ENCODE data around the gene GSN. TPM values are rescaled to one million over a fixed set of nuclear protein-coding genes. Genes with fewer than 3 reads are reported as not detected.

The GSN gene
- polyA plus RNA-seq, 6 donors from 2014 or later: 3.3 to 13.5 (median 8.0) TPM

- DNase-seq: no peak
- H3K36me3 Mint-ChIP-seq: peaks cover 36 to 42% of the 10 kb centered on the region in 2 donors
- no peaks in the 10 kb centered on the region for H3K9me3 Mint-ChIP-seq
- H3K27me3 Mint-ChIP-seq: no peaks in the 10 kb centered on the region
- H3K4me1 Mint-ChIP-seq: no peaks in the 10 kb centered on the region
- ATAC-seq (ENCODE audit: low read depth in 2 of 2): no peak
- H3K4me3 Mint-ChIP-seq: no peak overlapping the region
- H3K27ac Mint-ChIP-seq: no peak overlapping the region
Observed at GRCh38 chr9:121234832-121235161, 33.2 kb upstream of the GSN start.

DNA sequence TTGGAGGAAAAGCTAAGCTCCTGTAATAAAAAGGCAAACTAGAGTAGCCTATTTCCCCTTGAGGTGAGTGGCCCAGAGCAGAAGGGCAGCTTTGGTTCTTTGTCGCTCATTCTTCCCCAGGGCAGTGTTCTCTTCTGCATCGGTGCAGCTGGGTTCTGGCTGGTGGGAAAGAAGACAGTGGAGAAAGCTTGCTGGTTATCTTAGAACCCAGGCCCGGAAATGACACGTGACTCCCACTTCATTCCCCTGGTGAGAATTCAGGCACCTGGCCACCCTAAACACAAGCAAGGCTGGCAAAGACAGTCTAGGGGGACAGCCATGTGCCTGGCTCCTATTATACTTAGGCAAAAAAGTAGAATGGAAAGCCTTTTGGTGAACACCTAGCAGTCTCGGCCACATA is 32.5 kb upstream of the GSN start:
- Mint-ChIP-seq H3K9me3 (no peaks in the 10 kb centered on the region), H3K36me3 (peaks cover 44 to 45% of the 10 kb centered on the region in 2 donors), H3K4me3 (no peak overlapping the region), H3K27me3 (no peaks in the 10 kb centered on the region), H3K4me1 (no peaks in the 10 kb centered on the region), H3K27ac (no peak overlapping the region)
- no peak for ATAC-seq (ENCODE audit: low read depth in 2 of 2)
- no peak for DNase-seq

- Mint-ChIP-seq H3K9me3 (peaks cover 0 to 1% (median 0%) of the 10 kb centered on the region in 7 donors), H3K4me3 (no peak overlapping the region), H3K36me3 (peaks cover 38 to 48% of the 10 kb centered on the region in 2 donors), H3K27ac (no peak overlapping the region), H3K4me1 (no peaks in the 10 kb centered on the region), H3K27me3 (no peaks in the 10 kb centered on the region)
- DNase-seq (no peak), ATAC-seq (ENCODE audit: low read depth in 2 of 2) (no peak)
Observed at GRCh38 chr9:121237916-121238315, 30.0 kb upstream of the GSN start.

DNA sequence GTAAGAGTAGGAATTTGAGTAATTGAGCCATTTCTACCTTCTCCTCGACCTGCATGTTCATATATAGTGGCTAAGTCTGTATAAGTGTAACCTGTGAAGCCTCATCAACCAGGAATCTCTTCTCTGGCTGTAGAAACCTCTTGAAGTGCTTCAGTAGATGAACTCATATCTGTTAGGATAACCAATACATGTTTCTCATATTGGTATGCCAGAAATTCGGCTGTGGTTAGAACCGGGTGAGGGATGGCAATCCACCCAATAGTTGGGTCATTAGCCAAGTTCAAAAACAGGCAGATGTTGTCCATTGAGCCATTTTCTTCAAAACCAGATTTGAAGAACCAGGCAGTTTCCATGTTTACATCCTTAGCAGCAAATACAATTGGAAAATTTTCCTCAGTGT is 28.9 kb upstream of the GSN start:
- DNase-seq (no peak), ATAC-seq (ENCODE audit: low read depth in 2 of 2) (no peak)
- H3K27me3 Mint-ChIP-seq: no peaks in the 10 kb centered on the region
- no peak overlapping the region for H3K27ac Mint-ChIP-seq
- peaks cover 0 to 12% (median 5%) of the 10 kb centered on the region in 7 donors for H3K9me3 Mint-ChIP-seq
- no peak overlapping the region for H3K4me3 Mint-ChIP-seq
- peaks cover 43 to 60% of the 10 kb centered on the region in 2 donors for H3K36me3 Mint-ChIP-seq
- H3K4me1 Mint-ChIP-seq: no peaks in the 10 kb centered on the region

- H3K27me3 Mint-ChIP-seq: no peaks in the 10 kb centered on the region
- peaks cover 0 to 17% (median 10%) of the 10 kb centered on the region in 7 donors for H3K9me3 Mint-ChIP-seq
- peaks cover 43 to 62% of the 10 kb centered on the region in 2 donors for H3K36me3 Mint-ChIP-seq
- ATAC-seq (ENCODE audit: low read depth in 2 of 2): no peak
- no peak overlapping the region for H3K27ac Mint-ChIP-seq
- no peaks in the 10 kb centered on the region for H3K4me1 Mint-ChIP-seq
- no peak overlapping the region for H3K4me3 Mint-ChIP-seq
- no peak for DNase-seq
Observed at GRCh38 chr9:121239851-121240250, 28.1 kb upstream of the GSN start.

GRCh38 chr9:121240472-121241135 is 27.4 kb upstream of the GSN start:
- Mint-ChIP-seq H3K27me3 (no peaks in the 10 kb centered on the region), H3K4me1 (no peaks in the 10 kb centered on the region), H3K36me3 (peaks cover 43 to 62% of the 10 kb centered on the region in 2 donors), H3K4me3 (no peak overlapping the region), H3K27ac (peak overlapping the region in 2 of 6 donors; percentile 9 to 18), H3K9me3 (peaks cover 0 to 17% (median 10%) of the 10 kb centered on the region in 7 donors)
- ATAC-seq (ENCODE audit: low read depth in 2 of 2) (no peak), DNase-seq (no peak)

DNA sequence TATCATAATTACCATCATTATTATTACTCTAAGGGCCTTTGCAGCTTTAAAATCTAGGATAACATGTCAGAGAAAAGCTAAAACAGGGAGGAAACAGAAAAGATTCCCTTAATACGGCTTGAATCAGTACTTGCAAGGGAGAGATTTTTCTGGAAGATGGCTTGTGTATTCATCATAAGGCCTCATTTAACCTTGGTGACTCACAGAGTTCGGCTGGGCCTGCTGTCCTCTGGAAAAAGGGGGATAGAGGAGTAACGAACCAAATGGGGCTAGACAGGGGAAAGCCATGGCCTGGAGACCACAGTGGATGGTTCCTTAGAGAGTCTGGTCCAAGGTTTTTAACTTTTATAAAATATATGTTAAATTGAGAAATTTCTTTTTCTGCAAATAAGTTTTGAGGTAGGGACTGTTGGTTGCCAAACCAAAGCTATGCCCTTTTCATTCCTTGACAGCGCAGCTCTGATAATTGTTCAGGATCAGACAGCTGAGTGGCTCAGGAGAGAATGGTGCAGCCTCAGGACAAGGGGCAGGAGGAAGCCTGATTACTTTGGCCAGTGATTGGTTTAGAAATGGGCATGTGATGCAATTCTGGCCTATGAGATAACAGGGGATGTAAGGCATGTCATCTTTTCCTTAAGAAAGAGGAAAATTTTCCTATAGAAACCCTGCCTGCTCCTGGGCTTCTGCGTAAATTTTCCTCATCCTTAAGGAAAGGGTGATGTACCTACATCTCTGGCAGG is 25.6 kb upstream of the GSN start:
- Mint-ChIP-seq H3K4me1 (no peaks in the 10 kb centered on the region), H3K27me3 (no peaks in the 10 kb centered on the region), H3K9me3 (peaks cover 0 to 17% (median 10%) of the 10 kb centered on the region in 7 donors), H3K36me3 (peaks cover 35 to 50% of the 10 kb centered on the region in 2 donors), H3K4me3 (no peak overlapping the region), H3K27ac (no peak overlapping the region)
- ATAC-seq (ENCODE audit: low read depth in 2 of 2) (no peak), DNase-seq (no peak)

- no peak for ATAC-seq (ENCODE audit: low read depth in 2 of 2)
- peaks cover 35 to 50% of the 10 kb centered on the region in 2 donors for H3K36me3 Mint-ChIP-seq
- H3K27me3 Mint-ChIP-seq: no peaks in the 10 kb centered on the region
- no peak overlapping the region for H3K4me3 Mint-ChIP-seq
- peaks cover 0 to 17% (median 10%) of the 10 kb centered on the region in 7 donors for H3K9me3 Mint-ChIP-seq
- peak overlapping the region in 1 of 6 donors; percentile 20 for H3K27ac Mint-ChIP-seq
- H3K4me1 Mint-ChIP-seq: no peaks in the 10 kb centered on the region
- DNase-seq: no peak
Observed at GRCh38 chr9:121242959-121243346, 25.0 kb upstream of the GSN start.

- Mint-ChIP-seq H3K4me1 (peaks cover 13 to 18% (median 16%) of the 10 kb centered on the region in 3 donors), H3K4me3 (no peak overlapping the region), H3K27ac (peak overlapping the region in 1 of 6 donors; percentile 44), H3K9me3 (peaks cover 4 to 23% (median 11%) of the 10 kb centered on the region in 7 donors), H3K27me3 (no peaks in the 10 kb centered on the region), H3K36me3 (peaks cover 18 to 36% of the 10 kb centered on the region in 2 donors)
- ATAC-seq (ENCODE audit: low read depth in 2 of 2) (no peak), DNase-seq (no peak)
Observed at GRCh38 chr9:121246821-121247561, 21.0 kb upstream of the GSN start.

DNA sequence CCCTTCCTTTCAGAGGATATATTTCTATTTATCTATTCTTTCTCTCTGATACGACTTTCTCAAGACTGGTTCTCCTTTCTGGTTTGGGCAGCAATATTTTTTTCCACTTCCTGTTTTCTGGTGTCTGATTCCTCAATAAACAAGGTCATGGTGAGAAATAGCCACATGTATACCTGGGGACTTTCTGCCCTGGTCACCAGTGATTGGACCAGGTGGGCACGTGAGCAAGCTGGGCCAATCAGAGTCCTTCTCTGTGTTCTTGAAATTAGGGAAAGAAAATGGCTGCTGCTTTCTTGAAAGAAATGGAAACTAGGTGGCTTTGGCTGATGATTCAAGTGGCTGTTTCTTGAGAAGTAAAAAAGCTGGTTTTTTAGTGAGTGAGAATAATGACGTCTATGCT is 18.4 kb upstream of the GSN start:
- Mint-ChIP-seq H3K27ac (peak overlapping the region in 5 of 6 donors; percentile 18 to 83 (median 48)), H3K4me1 (peaks cover 26 to 40% (median 32%) of the 10 kb centered on the region in 3 donors), H3K9me3 (peaks cover 0 to 6% (median under 1%) of the 10 kb centered on the region in 7 donors), H3K36me3 (peaks cover 14 to 21% of the 10 kb centered on the region in 2 donors), H3K4me3 (no peak overlapping the region), H3K27me3 (no peaks in the 10 kb centered on the region)
- DNase-seq: peak; percentile 27
- ATAC-seq (ENCODE audit: low read depth in 2 of 2): peak; percentile 91 to 98

DNA sequence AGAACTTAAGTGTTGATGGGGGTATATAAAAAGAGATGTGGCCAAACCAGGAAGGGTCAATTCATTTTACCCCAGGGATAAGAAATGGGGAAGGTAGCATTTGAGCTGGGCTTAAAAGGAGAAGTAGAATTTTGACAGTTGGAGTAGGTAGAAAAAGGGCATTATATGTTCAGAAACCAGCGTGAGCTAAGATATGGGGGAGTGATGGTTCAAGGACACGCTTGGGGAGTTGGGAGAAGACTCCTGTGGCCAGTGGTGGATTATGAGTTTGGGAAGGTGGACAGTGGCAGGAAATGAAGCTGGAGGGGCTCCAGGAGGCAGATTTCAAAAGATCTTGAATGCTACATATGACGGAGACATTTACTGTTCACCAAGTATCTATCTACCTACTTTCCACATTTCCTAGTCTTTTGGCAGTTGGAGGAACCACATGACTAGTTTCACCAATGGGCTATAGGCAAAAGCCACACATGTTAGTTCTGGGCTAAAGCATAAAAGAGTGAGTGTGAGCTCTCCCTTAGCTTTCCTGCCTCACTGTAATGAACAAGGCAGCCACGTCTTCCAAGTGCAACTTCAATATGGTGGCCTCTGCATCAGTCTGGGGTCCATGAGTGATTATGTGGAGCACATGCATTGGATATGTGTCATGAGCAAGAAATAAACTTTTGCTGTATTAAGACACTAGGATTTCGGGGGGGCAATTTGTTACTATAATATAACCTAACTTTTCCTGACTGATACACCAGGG is 15.7 kb upstream of the GSN start:
- ATAC-seq (ENCODE audit: low read depth in 2 of 2) (no peak), DNase-seq (no peak)
- Mint-ChIP-seq H3K4me1 (peaks cover 26 to 40% (median 32%) of the 10 kb centered on the region in 3 donors), H3K27me3 (no peaks in the 10 kb centered on the region), H3K4me3 (peak overlapping the region in 2 of 8 donors; percentile 4 to 22), H3K9me3 (peaks cover 0 to 6% (median 0%) of the 10 kb centered on the region in 7 donors), H3K36me3 (peaks cover 14 to 29% of the 10 kb centered on the region in 2 donors), H3K27ac (peak overlapping the region in 1 of 6 donors; percentile 53)

DNA sequence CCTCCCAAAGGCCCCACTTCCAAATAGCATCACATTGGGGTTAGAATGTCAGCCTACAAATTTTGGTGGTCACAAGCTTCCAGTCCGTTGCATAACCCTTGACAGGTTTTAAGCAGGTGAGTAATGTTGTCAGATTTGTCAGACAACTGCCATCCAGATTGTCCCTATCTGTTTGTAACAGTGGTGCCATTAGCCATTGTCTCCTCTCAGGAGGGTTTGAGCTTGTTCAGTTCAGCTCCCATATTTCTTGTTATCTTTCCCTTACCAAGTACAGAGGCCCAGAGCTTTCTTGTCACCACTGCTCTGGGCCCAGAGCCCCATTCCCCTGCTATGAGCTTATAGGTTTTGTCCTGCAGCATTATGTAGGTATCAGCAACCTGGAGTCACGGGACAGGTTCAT is 14.8 kb upstream of the GSN start:
- DNase-seq (no peak), ATAC-seq (ENCODE audit: low read depth in 2 of 2) (no peak)
- H3K9me3 Mint-ChIP-seq: peaks cover 0 to 6% (median 0%) of the 10 kb centered on the region in 7 donors
- no peaks in the 10 kb centered on the region for H3K27me3 Mint-ChIP-seq
- peaks cover 26 to 40% (median 32%) of the 10 kb centered on the region in 3 donors for H3K4me1 Mint-ChIP-seq
- no peak overlapping the region for H3K4me3 Mint-ChIP-seq
- H3K27ac Mint-ChIP-seq: no peak overlapping the region
- H3K36me3 Mint-ChIP-seq: peaks cover 11 to 29% of the 10 kb centered on the region in 2 donors

All from naive B cell (primary cell).